Measurements from ENCODE around the gene SKAP2. TPM values are rescaled to one million over a fixed set of nuclear protein-coding genes. Genes with fewer than 3 reads are reported as not detected.

SKAP2 gene
- total and polyA plus RNA-seq, 2 donors (not counting 3 experiments of a cell fraction or from before 2014, with no cell fraction given), result 4.0 to 27.6 TPM

- no peak overlapping the region for H3K4me2 ChIP-seq (ENCODE audit: insufficient read depth, low read length)
- H3K4me3 ChIP-seq (replicated peaks in 1 of 3; ENCODE audit: insufficient read depth in 1 of 3, low read depth in 1 of 3, low read length in 3 of 3), result no peak overlapping the region
- dilution Hi-C loops (cut with MboI; ENCODE audit: extremely low pct_ligation_motif_present, low sequenced_read_pairs) (no loop called here), intact Hi-C loops (cut with micrococcal nuclease) (no loop called here)
- H4K20me1 ChIP-seq (replicated peaks; ENCODE audit: control insufficient read depth, extremely low read depth, insufficient read depth, low read length), result no peaks in the 10 kb centered on the region
- FAIRE-seq (no peak), DNase-seq (ENCODE audit: low read depth, low spot score) (no peak)
- ChIA-PET POLR2A (no interaction called here), CTCF (no interaction called here)
- H3K27ac ChIP-seq (ENCODE audit: insufficient read depth, low read depth, low read length), result no peak overlapping the region
- no peaks in the 10 kb centered on the region for H3K79me2 ChIP-seq (ENCODE audit: control insufficient read depth, insufficient read depth, low read length)
- H3K9me3 ChIP-seq (replicated peaks; ENCODE audit: control insufficient read depth, insufficient read depth, low read length), result no peaks in the 10 kb centered on the region
- no peaks in the 10 kb centered on the region for H3K27me3 ChIP-seq (ENCODE audit: control insufficient read depth in 2 of 2, insufficient read depth in 2 of 2, low read length in 2 of 2)
- H3K9me1 ChIP-seq (replicated peaks; ENCODE audit: control insufficient read depth, extremely low read depth, insufficient read depth, low read length), result no peaks in the 10 kb centered on the region
- no peak for TF ChIP-seq MYC (IDR thresholded peaks at IDR 0.05; ENCODE audit: low read depth, low read length)
- TF ChIP-seq FOS (IDR thresholded peaks at IDR 0.05; ENCODE audit: borderline replicate concordance, insufficient read depth, low read length), result no peak
- no peak for TF ChIP-seq MAX (IDR thresholded peaks at IDR 0.05; ENCODE audit: insufficient read depth, insufficient read length)
- no peak for TF ChIP-seq JUN (IDR thresholded peaks at IDR 0.05; ENCODE audit: borderline replicate concordance, insufficient read depth, insufficient read length, low read depth)
- TF ChIP-seq POLR2A (IDR thresholded peaks at IDR 0.05; ENCODE audit: low read depth, low read length), result no peak
- TF ChIP-seq EZH2 (IDR thresholded peaks at IDR 0.05; ENCODE audit: borderline replicate concordance, low read depth, low read length, severe bottlenecking), result no peak
- TF ChIP-seq POLR2AphosphoS5 (IDR thresholded peaks at IDR 0.05; ENCODE audit: insufficient read depth, low read depth, low read length), result no peak
- TF ChIP-seq GATA2 (IDR thresholded peaks at IDR 0.05; ENCODE audit: insufficient read depth, insufficient read length, low read depth, low read length), result no peak
- TF ChIP-seq CTCF (IDR thresholded peaks at IDR 0.05; ENCODE audit: extremely low read depth in 1 of 2, insufficient read depth in 1 of 2, low read depth in 1 of 2, low read length in 2 of 2), result no peak
- BruUV-seq (replicated peaks), result no TSS peak
- H3K9ac ChIP-seq (replicated peaks; ENCODE audit: extremely low read depth, insufficient read depth, low read length), result no peak overlapping the region
- H2AFZ ChIP-seq (ENCODE audit: low read depth, low read length), result no peak overlapping the region
- H3K4me1 ChIP-seq (ENCODE audit: control insufficient read depth, extremely low read depth, insufficient read depth, low read length), result no peaks in the 10 kb centered on the region
- H3K36me3 ChIP-seq (ENCODE audit: control insufficient read depth in 2 of 2, extremely low read depth in 1 of 2, insufficient read depth in 2 of 2, low read length in 2 of 2), result no peaks in the 10 kb centered on the region
Measured at GRCh38 chr7:26631601-26632000, 232.8 kb downstream of the SKAP2 start.
